Renal cortex interstitium (tissue), 11 donors: Measurements from ENCODE around the gene HRH3. TPM values are rescaled to one million over a fixed set of nuclear protein-coding genes. Genes with fewer than 3 reads are reported as not detected.

Experiments used
- DNase-seq, 11 donors: peaks; one replicate each; pipeline ENCODE4 v3.0.0-alpha.2; 2013; ENCODE audit warnings: low read depth in 9 of 11, low spot score in 4 of 11; ENCODE audit errors: extremely low read depth in 1 of 11
- polyA plus RNA-seq, 3 donors: library from polyadenylated mRNA; unstranded; fragments of 120-200 nt; gene quantifications; one replicate each; pipeline ENCODE4 v1.2.1, GENCODE V29; 2013; ENCODE audit not compliant: insufficient read length in 3 of 3

HRH3 gene
- polyA plus RNA-seq, 3 donors = 0.06 TPM; not detected in 2

GRCh38 chr20:62222266-62222850, 2.3 kb upstream of the HRH3 start:
- no peak for DNase-seq

- DNase-seq = no peak
Observed at GRCh38 chr20:62220666-62221568, 839 bp upstream of the HRH3 start.

- no peak for DNase-seq
Observed at GRCh38 chr20:62219101-62219991, 732 bp downstream of the HRH3 start.

- no peak for DNase-seq
Observed at GRCh38 chr20:62217913-62218773, 1.9 kb downstream of the HRH3 start.

- no peak for DNase-seq
Observed at GRCh38 chr20:62216636-62217566, 3.2 kb downstream of the HRH3 start.

GRCh38 chr20:62215991-62216635, 4.0 kb downstream of the HRH3 start:
- DNase-seq = no peak

GRCh38 chr20:62215020-62215990, 4.8 kb downstream of the HRH3 start:
- DNase-seq = no peak

- no peak for DNase-seq
Observed at GRCh38 chr20:62214067-62214466, 6.0 kb downstream of the HRH3 start.

- DNase-seq = no peak
Observed at GRCh38 chr20:62212299-62212698, 7.8 kb downstream of the HRH3 start.

- DNase-seq = no peak
Observed at GRCh38 chr20:62211769-62212288, 8.2 kb downstream of the HRH3 start.

- no peak for DNase-seq
Observed at GRCh38 chr20:62211216-62211615, 8.9 kb downstream of the HRH3 start.

GRCh38 chr20:62210496-62210855, 9.6 kb downstream of the HRH3 start:
- no peak for DNase-seq

GRCh38 chr20:62209850-62210495, 10.1 kb downstream of the HRH3 start:
- DNase-seq = no peak

GRCh38 chr20:62208795-62209755, 11.0 kb downstream of the HRH3 start:
- no peak for DNase-seq
